K562 (cell line): ENCODE measurements around the gene COL5A3. TPM values are rescaled to one million over a fixed set of nuclear protein-coding genes. Genes with fewer than 3 reads are reported as not detected.

ENCODE experiments used
- ATAC-seq: fragments of 200-7000 bp; cut with Tn5 transposase; 3 replicates; pipeline ENCODE4 v1.9.1; 2020; ENCODE audit warnings: moderate library complexity
- BruUV-seq: library from RNA; stranded (reverse); fragments of 400-500 nt; replicated peaks from 2 replicates; lab custom pipeline; 2021; lab: Mats Ljungman, UMichigan
- CTCF ChIA-PET: fragments of 300-600 bp; formaldehyde crosslinking; extraction: SDS; loops from one replicate; lab custom pipeline; 2021; ENCODE audit warnings: low intra/inter-chr PET ratio; lab: Yijun Ruan, JAX
- POLR2A ChIA-PET: fragments of 300-600, 350-650 bp; sonication (Branson Sonifier 250); formaldehyde crosslinking; extraction: SDS; loops from one replicate; lab custom pipeline; 2021; ENCODE audit warnings: antibody characterized with exemption, inconsistent platforms; lab: Yijun Ruan, JAX
- DNase-seq, 4 experiments: peaks; one replicate each; pipeline versions ENCODE4 v3.0.0 to v3.0.0-alpha.2; 2011 to 2018; ENCODE audit warnings: low spot score in 3 of 4, mixed read lengths in 3 of 4; ENCODE audit errors: extremely low read depth in 1 of 4
- FAIRE-seq: peaks from 2 replicates; lab custom pipeline; 2011; peaks lifted over from hg19 to GRCh38; lab: Jason Lieb, UNC
- H2AFZ ChIP-seq: 2 replicates; pipeline ENCODE4 v1.6.0; 2011; ENCODE audit warnings: low read depth, low read length, control low read depth, inconsistent platforms
- H3K27ac ChIP-seq: fragments of 200-600 bp; 3 replicates; pipeline ENCODE4 v1.8.0; 2011; ENCODE audit warnings: low read depth, mild to moderate bottlenecking, control low read depth, inconsistent platforms, low read length, moderate library complexity, mixed read lengths; ENCODE audit errors: extremely low read depth
- H3K27me3 ChIP-seq, 2 experiments: fragments of 300-600 bp in 1 of 2; 2 replicates in 1 of 2; 3 replicates in 1 of 2; pipeline versions ENCODE4 v1.6.0 to v1.8.0; 2011; ENCODE audit warnings: inconsistent platforms in 2 of 2, low read length in 2 of 2, mild to moderate bottlenecking in 1 of 2, mixed read lengths in 1 of 2, moderate library complexity in 1 of 2; ENCODE audit not compliant: control insufficient read depth in 2 of 2, insufficient read depth in 2 of 2
- H3K36me3 ChIP-seq: fragments of 300-600 bp; 3 replicates; pipeline ENCODE4 v1.8.0; 2011; ENCODE audit warnings: mild to moderate bottlenecking, low read length, inconsistent platforms; ENCODE audit not compliant: control insufficient read depth, insufficient read depth
- H3K4me1 ChIP-seq, 2 experiments: fragments of 200-600 bp in 1 of 2; replicated peaks in 1 of 2; 2 replicates in 1 of 2; 3 replicates in 1 of 2; pipeline versions ENCODE4 v1.5.1 to v1.8.0; 2011; ENCODE audit warnings: inconsistent platforms in 2 of 2, low read length in 2 of 2, mild to moderate bottlenecking in 1 of 2, mixed read lengths in 1 of 2, moderate library complexity in 1 of 2; ENCODE audit not compliant: control insufficient read depth in 2 of 2, insufficient read depth in 2 of 2
- H3K4me2 ChIP-seq: 2 replicates; pipeline ENCODE4 v1.6.1; 2011; ENCODE audit warnings: low read length, control low read depth, inconsistent platforms, mixed read lengths; ENCODE audit not compliant: insufficient read depth
- H3K4me3 ChIP-seq: fragments of 200-600 bp; sonication (generic), shearing (Covaris generic); 2 replicates; pipeline ENCODE4 v1.5.1; 2016; ENCODE audit warnings: control low read depth, inconsistent platforms
- H3K79me2 ChIP-seq: fragments of 200-600 bp; 3 replicates; pipeline ENCODE4 v1.8.0; 2011; ENCODE audit warnings: low read length, inconsistent platforms; ENCODE audit not compliant: control insufficient read depth, insufficient read depth
- H3K9ac ChIP-seq, 2 experiments: 2 replicates each; pipeline versions ENCODE4 v1.6.0 to v1.6.1; 2011; ENCODE audit warnings: low read depth in 2 of 2, low read length in 2 of 2, control low read depth in 1 of 2, inconsistent platforms in 1 of 2, mild to moderate bottlenecking in 1 of 2, mixed read lengths in 1 of 2; ENCODE audit not compliant: insufficient read depth in 1 of 2
- H3K9me1 ChIP-seq: one replicate; pipeline ENCODE4 v1.6.0; 2011; ENCODE audit warnings: inconsistent platforms, mild to moderate bottlenecking, low read length, moderate library complexity; ENCODE audit not compliant: control insufficient read depth, insufficient read depth
- H3K9me3 ChIP-seq: replicated peaks from 2 replicates; pipeline ENCODE4 v1.5.1; 2011; ENCODE audit warnings: low read depth, low read length, inconsistent platforms; ENCODE audit not compliant: control insufficient read depth, insufficient read depth
- H4K20me1 ChIP-seq: replicated peaks from 2 replicates; pipeline ENCODE4 v1.6.1; 2011; ENCODE audit warnings: low read length, inconsistent platforms, mixed read lengths; ENCODE audit not compliant: control insufficient read depth, insufficient read depth
- DDX20 ChIP-seq: fragments of 450-650 bp; IDR thresholded peaks from 2 replicates; pipeline ENCODE4 v1.6.1; 2016; ENCODE audit warnings: missing genetic modification characterization, low read depth, mild to moderate bottlenecking, missing compliant biosample characterization, moderate library complexity
- WGBS: fragments of 100-300 bp; shearing (Covaris generic); methylation state at CpG from one replicate; pipeline ENCODE4 v1.1.6; 2016; ENCODE audit warnings: low coverage, mixed read lengths; ENCODE audit not compliant: insufficient coverage; ENCODE audit errors: missing lambda C conversion rate; 5-methylcytosine and 5-hydroxymethylcytosine counted together
- in situ Hi-C: fragments of 300-500 bp; cut with MboI; formaldehyde crosslinking; loops from 4 replicates; pipeline ENCODE4 v1.15.0; 2018; ENCODE audit warnings: inconsistent platforms, mixed read lengths
- intact Hi-C: fragments of 100-400 bp; cut with micrococcal nuclease; formaldehyde crosslinking; loops from 2 replicates; pipeline ENCODE4 v1.14.2; 2022
- polyA plus RNA-seq, 8 experiments: library from polyadenylated mRNA; depleted of rRNA in 4 of 8; stranded (reverse) in 5 of 8; unstranded in 3 of 8; fragments of >200 nt; fragmentation: Nextera tagmentation in 2 of 8; fragmentation: Illumina TruSeq in 1 of 8; extraction: Ambion mirVana in 2 of 8; extraction: Trizol in 1 of 8; gene quantifications; 2 replicates each; pipeline versions ENCODE4 v1.2.1 to v1.2.3, GENCODE V29; 2011 to 2014; ENCODE audit warnings: inconsistent platforms in 1 of 8, missing spikeins in 1 of 8
- total RNA-seq, 7 experiments: library from RNA; depleted of rRNA in 6 of 7; stranded (reverse); fragments of >200 nt in 6 of 7; fragmentation: Illumina TruSeq in 2 of 7; extraction: Trizol in 2 of 7; gene quantifications; 2 replicates each; pipeline versions ENCODE4 v1.2.1 to v1.2.3, GENCODE V29; 2011 to 2021; ENCODE audit warnings: low replicate concordance in 1 of 7
- TF ChIP-seq, protein P1 (sequence below), 2 experiments: fragments of 250-450 bp in 1 of 2; fragments of 450-650 bp in 1 of 2; sonication (Bioruptor Pico) in 1 of 2; IDR thresholded peaks; 2 replicates each; pipeline versions ENCODE4 v1.6.1 to v1.8.0; 2016 to 2021; ENCODE audit warnings: mild to moderate bottlenecking in 2 of 2, moderate library complexity in 2 of 2, missing compliant biosample characterization in 1 of 2, missing genetic modification characterization in 1 of 2
- TF ChIP-seq, protein P2 (sequence below): fragments of 200-600 bp; sonication (generic); IDR thresholded peaks from one replicate; pipeline ENCODE4 v1.6.1; 2012; ENCODE audit warnings: mild to moderate bottlenecking, low read depth, low read length, inconsistent platforms

COL5A3 gene
- total and polyA plus RNA-seq, 9 of the 15 experiments (the other 6 are each of a cell fraction or from before 2014, with no cell fraction given), result 0.01 to 0.02 TPM; not detected in 7

DNA sequence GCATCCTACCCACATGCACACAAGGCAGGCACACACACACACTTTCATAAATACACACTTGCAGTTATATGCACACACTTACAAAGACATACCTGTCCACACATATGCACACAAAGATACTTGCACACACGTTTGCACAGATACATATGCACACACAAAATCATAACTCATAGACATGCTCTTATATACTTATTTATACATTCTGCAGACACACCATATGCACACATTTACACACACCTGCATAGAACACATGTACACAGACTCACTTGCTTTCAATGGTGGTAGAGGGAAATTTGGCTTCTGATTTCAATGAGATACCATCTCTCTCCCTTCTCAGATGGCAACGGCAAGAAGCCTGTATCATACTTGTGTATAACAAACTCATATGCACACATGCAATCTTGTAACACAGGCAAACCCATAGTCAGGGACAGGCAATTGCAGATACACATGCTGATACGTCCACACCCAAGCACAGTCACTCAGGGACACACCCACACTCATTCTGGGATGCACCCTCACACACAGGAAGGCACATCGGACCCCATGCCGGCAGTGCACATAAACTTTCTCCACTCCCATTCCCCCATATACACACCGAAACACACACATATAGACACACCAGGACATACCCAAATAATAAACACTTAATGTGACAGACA is 98.6 kb downstream of the COL5A3 start:
- ChIA-PET CTCF (no interaction called here), POLR2A (interaction anchor here (1.3 kb wide), 1 partner anchor 12 kb away, joined by 3 read pairs; no protein-coding TSS in a partner anchor)
- intact Hi-C loops, result loop anchor here (10.0 kb wide), 1 partner anchor 287 kb away; the partner anchor contains the start of gene ZNF561
- 3% methylated on average over 6 of the region's 6 CpGs for WGBS
- ATAC-seq, result no peak
- no peak overlapping the region for H3K27ac ChIP-seq
- H3K27me3 ChIP-seq, result peaks cover 9 to 42% of the 10 kb centered on the region in 2 experiments; a peak in 4 of 5 replicates
- no peaks in the 10 kb centered on the region for H3K79me2 ChIP-seq
- FAIRE-seq, result peak; percentile 29
- no peaks in the 10 kb centered on the region for H3K36me3 ChIP-seq
- H2AFZ ChIP-seq, result no peak overlapping the region
- no peak for DNase-seq
- peaks cover 3 to 20% of the 10 kb centered on the region in 2 experiments; a peak in 4 of 5 replicates for H3K4me1 ChIP-seq
- no peaks in the 10 kb centered on the region for H3K9me3 ChIP-seq
- no peak overlapping the region; the same call in 1 of the 2 replicates for H3K4me2 ChIP-seq
- no peak overlapping the region for H3K9ac ChIP-seq
- no peak overlapping the region for H3K4me3 ChIP-seq
- BruUV-seq, result no TSS peak
- in situ Hi-C loops, result no loop called here
- no peaks in the 10 kb centered on the region for H3K9me1 ChIP-seq
- H4K20me1 ChIP-seq, result no peaks in the 10 kb centered on the region
- TF ChIP-seq, protein P1, sequence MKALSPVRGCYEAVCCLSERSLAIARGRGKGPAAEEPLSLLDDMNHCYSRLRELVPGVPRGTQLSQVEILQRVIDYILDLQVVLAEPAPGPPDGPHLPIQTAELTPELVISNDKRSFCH (CRISPR knock-in tag; IDR thresholded peaks at IDR 0.05), result no peak
- TF ChIP-seq, protein P1 (tag; IDR thresholded peaks at IDR 0.05), result no peak
- TF ChIP-seq, protein P2, sequence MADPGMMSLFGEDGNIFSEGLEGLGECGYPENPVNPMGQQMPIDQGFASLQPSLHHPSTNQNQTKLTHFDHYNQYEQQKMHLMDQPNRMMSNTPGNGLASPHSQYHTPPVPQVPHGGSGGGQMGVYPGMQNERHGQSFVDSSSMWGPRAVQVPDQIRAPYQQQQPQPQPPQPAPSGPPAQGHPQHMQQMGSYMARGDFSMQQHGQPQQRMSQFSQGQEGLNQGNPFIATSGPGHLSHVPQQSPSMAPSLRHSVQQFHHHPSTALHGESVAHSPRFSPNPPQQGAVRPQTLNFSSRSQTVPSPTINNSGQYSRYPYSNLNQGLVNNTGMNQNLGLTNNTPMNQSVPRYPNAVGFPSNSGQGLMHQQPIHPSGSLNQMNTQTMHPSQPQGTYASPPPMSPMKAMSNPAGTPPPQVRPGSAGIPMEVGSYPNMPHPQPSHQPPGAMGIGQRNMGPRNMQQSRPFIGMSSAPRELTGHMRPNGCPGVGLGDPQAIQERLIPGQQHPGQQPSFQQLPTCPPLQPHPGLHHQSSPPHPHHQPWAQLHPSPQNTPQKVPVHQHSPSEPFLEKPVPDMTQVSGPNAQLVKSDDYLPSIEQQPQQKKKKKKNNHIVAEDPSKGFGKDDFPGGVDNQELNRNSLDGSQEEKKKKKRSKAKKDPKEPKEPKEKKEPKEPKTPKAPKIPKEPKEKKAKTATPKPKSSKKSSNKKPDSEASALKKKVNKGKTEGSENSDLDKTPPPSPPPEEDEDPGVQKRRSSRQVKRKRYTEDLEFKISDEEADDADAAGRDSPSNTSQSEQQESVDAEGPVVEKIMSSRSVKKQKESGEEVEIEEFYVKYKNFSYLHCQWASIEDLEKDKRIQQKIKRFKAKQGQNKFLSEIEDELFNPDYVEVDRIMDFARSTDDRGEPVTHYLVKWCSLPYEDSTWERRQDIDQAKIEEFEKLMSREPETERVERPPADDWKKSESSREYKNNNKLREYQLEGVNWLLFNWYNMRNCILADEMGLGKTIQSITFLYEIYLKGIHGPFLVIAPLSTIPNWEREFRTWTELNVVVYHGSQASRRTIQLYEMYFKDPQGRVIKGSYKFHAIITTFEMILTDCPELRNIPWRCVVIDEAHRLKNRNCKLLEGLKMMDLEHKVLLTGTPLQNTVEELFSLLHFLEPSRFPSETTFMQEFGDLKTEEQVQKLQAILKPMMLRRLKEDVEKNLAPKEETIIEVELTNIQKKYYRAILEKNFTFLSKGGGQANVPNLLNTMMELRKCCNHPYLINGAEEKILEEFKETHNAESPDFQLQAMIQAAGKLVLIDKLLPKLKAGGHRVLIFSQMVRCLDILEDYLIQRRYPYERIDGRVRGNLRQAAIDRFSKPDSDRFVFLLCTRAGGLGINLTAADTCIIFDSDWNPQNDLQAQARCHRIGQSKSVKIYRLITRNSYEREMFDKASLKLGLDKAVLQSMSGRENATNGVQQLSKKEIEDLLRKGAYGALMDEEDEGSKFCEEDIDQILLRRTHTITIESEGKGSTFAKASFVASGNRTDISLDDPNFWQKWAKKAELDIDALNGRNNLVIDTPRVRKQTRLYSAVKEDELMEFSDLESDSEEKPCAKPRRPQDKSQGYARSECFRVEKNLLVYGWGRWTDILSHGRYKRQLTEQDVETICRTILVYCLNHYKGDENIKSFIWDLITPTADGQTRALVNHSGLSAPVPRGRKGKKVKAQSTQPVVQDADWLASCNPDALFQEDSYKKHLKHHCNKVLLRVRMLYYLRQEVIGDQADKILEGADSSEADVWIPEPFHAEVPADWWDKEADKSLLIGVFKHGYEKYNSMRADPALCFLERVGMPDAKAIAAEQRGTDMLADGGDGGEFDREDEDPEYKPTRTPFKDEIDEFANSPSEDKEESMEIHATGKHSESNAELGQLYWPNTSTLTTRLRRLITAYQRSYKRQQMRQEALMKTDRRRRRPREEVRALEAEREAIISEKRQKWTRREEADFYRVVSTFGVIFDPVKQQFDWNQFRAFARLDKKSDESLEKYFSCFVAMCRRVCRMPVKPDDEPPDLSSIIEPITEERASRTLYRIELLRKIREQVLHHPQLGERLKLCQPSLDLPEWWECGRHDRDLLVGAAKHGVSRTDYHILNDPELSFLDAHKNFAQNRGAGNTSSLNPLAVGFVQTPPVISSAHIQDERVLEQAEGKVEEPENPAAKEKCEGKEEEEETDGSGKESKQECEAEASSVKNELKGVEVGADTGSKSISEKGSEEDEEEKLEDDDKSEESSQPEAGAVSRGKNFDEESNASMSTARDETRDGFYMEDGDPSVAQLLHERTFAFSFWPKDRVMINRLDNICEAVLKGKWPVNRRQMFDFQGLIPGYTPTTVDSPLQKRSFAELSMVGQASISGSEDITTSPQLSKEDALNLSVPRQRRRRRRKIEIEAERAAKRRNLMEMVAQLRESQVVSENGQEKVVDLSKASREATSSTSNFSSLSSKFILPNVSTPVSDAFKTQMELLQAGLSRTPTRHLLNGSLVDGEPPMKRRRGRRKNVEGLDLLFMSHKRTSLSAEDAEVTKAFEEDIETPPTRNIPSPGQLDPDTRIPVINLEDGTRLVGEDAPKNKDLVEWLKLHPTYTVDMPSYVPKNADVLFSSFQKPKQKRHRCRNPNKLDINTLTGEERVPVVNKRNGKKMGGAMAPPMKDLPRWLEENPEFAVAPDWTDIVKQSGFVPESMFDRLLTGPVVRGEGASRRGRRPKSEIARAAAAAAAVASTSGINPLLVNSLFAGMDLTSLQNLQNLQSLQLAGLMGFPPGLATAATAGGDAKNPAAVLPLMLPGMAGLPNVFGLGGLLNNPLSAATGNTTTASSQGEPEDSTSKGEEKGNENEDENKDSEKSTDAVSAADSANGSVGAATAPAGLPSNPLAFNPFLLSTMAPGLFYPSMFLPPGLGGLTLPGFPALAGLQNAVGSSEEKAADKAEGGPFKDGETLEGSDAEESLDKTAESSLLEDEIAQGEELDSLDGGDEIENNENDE, result no peak
- no peak for TF ChIP-seq DDX20 (tag)
